Fibroblast of mammary gland (primary cell): ENCODE measurements around the gene EREG.

Experiments used
- DNase-seq: peaks from one replicate; pipeline ENCODE4 v3.0.0-alpha.2; 2010; ENCODE audit warnings: low read depth
- H3K4me3 ChIP-seq: 2 replicates; pipeline ENCODE4 v1.5.1; 2011; ENCODE audit warnings: low read depth, mild to moderate bottlenecking, low read length, moderate library complexity; ENCODE audit not compliant: control insufficient read depth
- CTCF ChIP-seq: conservative IDR thresholded peaks from 2 replicates; pipeline ENCODE4 v1.5.1; 2011; ENCODE audit warnings: low read depth, low read length, inconsistent platforms; ENCODE audit not compliant: control insufficient read depth, insufficient read depth

Gene EREG

GRCh38 chr4:74426101-74426500 lies 61.2 kb downstream of the EREG start:
- peak; percentile 98 for DNase-seq
- no peak overlapping the region for H3K4me3 ChIP-seq
- no peak for TF ChIP-seq CTCF

- TF ChIP-seq CTCF: no peak
- H3K4me3 ChIP-seq: no peak overlapping the region
- DNase-seq: peak; percentile 69
These were observed 63.3 kb downstream of the EREG start for GRCh38 chr4:74428276-74428675.

GRCh38 chr4:74431113-74431826 lies 66.3 kb downstream of the EREG start:
- TF ChIP-seq CTCF: no peak
- H3K4me3 ChIP-seq: no peak overlapping the region
- DNase-seq: peak; percentile 93

- no peak overlapping the region for H3K4me3 ChIP-seq
- no peak for TF ChIP-seq CTCF
- DNase-seq: peak; percentile 40
These were observed 68.1 kb downstream of the EREG start for GRCh38 chr4:74433043-74433442.

GRCh38 chr4:74433541-74434172 lies 68.7 kb downstream of the EREG start:
- no peak for TF ChIP-seq CTCF
- no peak overlapping the region for H3K4me3 ChIP-seq
- peak; percentile 37 for DNase-seq

- no peak overlapping the region for H3K4me3 ChIP-seq
- DNase-seq: no peak
- TF ChIP-seq CTCF: no peak
These were observed 70.4 kb downstream of the EREG start for GRCh38 chr4:74435296-74435695.
